Measurements from ENCODE around the gene CTNS. TPM values are rescaled to one million over a fixed set of nuclear protein-coding genes. Genes with fewer than 3 reads are reported as not detected.

The CTNS gene
- total and polyA plus RNA-seq, 2 of the 13 experiments (the other 11 are each of a cell fraction or from before 2014, with no cell fraction given) = 9.5 to 13.7 TPM

- TF ChIP-seq ZHX2 (IDR thresholded peaks at IDR 0.05; ENCODE audit: low read depth) = no peak
- no peak for TF ChIP-seq ZHX2 (CRISPR knock-in tag; IDR thresholded peaks at IDR 0.05; ENCODE audit: borderline replicate concordance)
- TF ChIP-seq CHD4 (IDR thresholded peaks at IDR 0.05; ENCODE audit: borderline replicate concordance, low read length) = 0 out of 2 replicates have a peak, but pooled peaks have one; percentile 42
- TF ChIP-seq BCL6 (CRISPR knock-in tag; IDR thresholded peaks at IDR 0.05) = peak; percentile 79
- peak; percentile 26 for TF ChIP-seq ZNF781 (CRISPR knock-in tag; IDR thresholded peaks at IDR 0.05; ENCODE audit: borderline replicate concordance, not compliant biosample characterization)
- peak; percentile 41; the same call in 1 of the 2 replicates for TF ChIP-seq PPARG (CRISPR knock-in tag; conservative IDR thresholded peaks at IDR 0.05)
- TF ChIP-seq EED (CRISPR knock-in tag; IDR thresholded peaks at IDR 0.05) = no peak
- no peak for TF ChIP-seq FOXA1 (IDR thresholded peaks at IDR 0.05)
- TF ChIP-seq FOXA1 (CRISPR knock-in tag; IDR thresholded peaks at IDR 0.05) = peak; percentile 37; the same call in 1 of the 2 replicates
- 0 out of 2 replicates have a peak, but pooled peaks have one; percentile 54 for TF ChIP-seq ZNF607 (CRISPR knock-in tag; IDR thresholded peaks at IDR 0.05; ENCODE audit: borderline replicate concordance)
- TF ChIP-seq HDAC1 (CRISPR knock-in tag; IDR thresholded peaks at IDR 0.05) = peak; percentile 68
- no peak for TF ChIP-seq ZGPAT (CRISPR knock-in tag; IDR thresholded peaks at IDR 0.05)
- peak; percentile 69 for TF ChIP-seq NCOA2 (CRISPR knock-in tag; IDR thresholded peaks at IDR 0.05)
- TF ChIP-seq CEBPG (CRISPR knock-in tag; IDR thresholded peaks at IDR 0.05) = peak; percentile 70
- peak; percentile 73 for TF ChIP-seq FOXA3 (CRISPR knock-in tag; IDR thresholded peaks at IDR 0.05)
- 0 out of 2 replicates have a peak, but pooled peaks have one; percentile 36 for TF ChIP-seq ATF1 (CRISPR knock-in tag; IDR thresholded peaks at IDR 0.05)
- no peak for TF ChIP-seq ATF6 (CRISPR knock-in tag; conservative IDR thresholded peaks at IDR 0.05)
- no peak for TF ChIP-seq ZSCAN31 (CRISPR knock-in tag; IDR thresholded peaks at IDR 0.05; ENCODE audit: low read depth)
- TF ChIP-seq GMEB2 (CRISPR knock-in tag; IDR thresholded peaks at IDR 0.05; ENCODE audit: low read depth) = no peak
- TF ChIP-seq ESRRA (CRISPR knock-in tag; IDR thresholded peaks at IDR 0.05; ENCODE audit: low read depth) = no peak
Observed at GRCh38 chr17:3641717-3642486, 5.3 kb downstream of the CTNS start (continued).

All from HepG2 (cell line).